Epithelial cell of esophagus (primary cell): ENCODE data around the gene RASGEF1C.

Source experiments
- DNase-seq: peaks from one replicate; pipeline ENCODE4 v3.0.0; 2010; ENCODE audit warnings: low read depth
- H3K4me3 ChIP-seq: 2 replicates; pipeline ENCODE4 v1.5.1; 2011; ENCODE audit warnings: mild to moderate bottlenecking, low read length, control low read depth
- CTCF ChIP-seq: IDR thresholded peaks from 2 replicates; pipeline ENCODE4 v1.5.1; 2011; ENCODE audit warnings: low read depth, mild to moderate bottlenecking, low read length, control low read depth, inconsistent platforms; ENCODE audit not compliant: insufficient read depth; ENCODE audit errors: missing control alignments

The RASGEF1C gene

GRCh38 chr5:180102636-180103035 is 106.4 kb downstream of the RASGEF1C start:
- no peak for TF ChIP-seq CTCF
- no peak overlapping the region for H3K4me3 ChIP-seq
- no peak for DNase-seq

GRCh38 chr5:180101451-180102105 is 107.4 kb downstream of the RASGEF1C start:
- H3K4me3 ChIP-seq, result no peak overlapping the region
- DNase-seq, result no peak
- TF ChIP-seq CTCF, result no peak

DNA sequence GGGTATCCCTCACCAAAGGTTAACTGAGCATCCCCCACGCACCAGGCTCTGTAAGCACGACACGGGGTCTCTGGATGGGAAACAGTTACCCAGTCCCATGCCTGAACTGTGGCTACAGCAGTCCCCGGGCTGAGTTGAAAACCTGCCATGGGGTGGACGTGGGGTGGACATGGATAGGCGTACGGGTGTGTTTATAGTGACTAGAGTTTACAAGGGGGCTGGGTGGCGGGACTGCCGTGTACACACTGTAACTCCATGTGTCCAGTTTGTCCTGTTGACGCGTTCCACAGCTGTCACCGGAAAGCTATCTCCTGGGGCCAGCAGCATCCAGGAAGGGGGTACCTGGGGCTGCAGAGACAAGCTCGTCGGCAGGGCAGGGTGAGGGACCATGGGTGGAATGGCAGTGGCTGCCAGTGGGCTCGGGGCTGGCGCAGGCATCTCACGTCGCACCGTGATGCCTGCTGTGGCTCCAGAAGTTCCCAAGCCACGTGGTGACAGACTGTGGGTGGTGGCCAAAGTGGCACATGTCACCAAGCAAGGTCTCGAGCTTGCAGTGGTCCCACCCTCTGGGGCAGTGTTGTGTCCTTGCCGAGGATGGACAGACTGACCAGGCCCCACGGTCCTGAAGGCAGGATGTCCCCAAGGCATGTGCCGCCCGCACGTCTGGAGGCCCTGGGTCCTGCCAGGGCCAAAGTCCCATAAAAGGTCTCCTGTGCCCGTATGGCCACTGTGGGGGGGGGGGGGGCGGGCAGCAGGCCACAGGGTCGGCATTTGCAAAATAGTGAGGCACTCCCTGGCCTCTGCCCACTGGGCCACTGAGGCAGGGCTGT is 108.2 kb downstream of the RASGEF1C start:
- no peak for DNase-seq
- TF ChIP-seq CTCF, result no peak
- no peak overlapping the region for H3K4me3 ChIP-seq

DNA sequence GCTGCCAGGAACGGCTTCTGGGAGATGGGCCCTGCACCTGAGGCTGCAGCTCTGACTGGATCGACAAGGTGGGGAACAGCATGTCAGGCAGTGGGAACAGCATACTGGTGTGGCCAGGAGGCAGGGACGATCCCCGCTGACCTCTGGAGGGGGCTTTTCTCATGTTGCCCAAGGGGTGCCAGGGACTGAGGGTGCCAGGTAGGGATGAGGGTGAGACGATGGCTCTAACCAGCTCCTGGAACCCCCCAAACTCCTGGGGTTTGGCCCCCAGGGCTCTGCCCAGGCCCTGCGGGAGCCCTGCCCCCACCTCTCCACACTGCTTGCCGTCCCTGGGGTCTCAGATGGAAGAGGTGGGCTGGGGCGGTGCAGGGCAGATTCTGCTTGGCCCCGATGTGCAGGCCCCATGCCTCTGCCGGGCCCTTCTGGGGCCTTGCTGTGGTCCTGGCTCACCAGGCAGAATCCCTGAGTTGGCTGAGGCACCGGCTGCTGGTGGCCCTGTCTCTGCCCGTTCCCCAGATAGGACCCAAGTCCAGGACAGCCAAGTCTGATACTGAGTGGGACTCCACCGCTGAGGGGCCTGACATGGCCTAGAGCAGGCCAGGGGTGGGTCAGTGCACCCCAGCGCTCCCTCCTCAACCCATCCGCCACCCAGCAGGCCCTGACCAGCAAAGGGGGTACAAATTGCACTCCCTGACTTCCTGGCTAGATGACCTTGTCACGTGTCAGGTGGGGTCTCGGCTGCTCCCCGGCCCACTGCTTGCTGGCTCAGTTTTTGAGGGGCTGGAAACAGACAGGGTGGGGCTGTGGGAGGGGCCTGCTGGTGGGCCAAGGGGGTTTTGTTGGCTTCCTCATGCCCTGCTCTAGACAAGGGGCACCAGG is 109.0 kb downstream of the RASGEF1C start:
- TF ChIP-seq CTCF, result no peak
- H3K4me3 ChIP-seq, result no peak overlapping the region
- no peak for DNase-seq

- TF ChIP-seq CTCF, result no peak
- no peak for DNase-seq
- H3K4me3 ChIP-seq, result no peak overlapping the region
Measured at GRCh38 chr5:180098991-180099732, 109.8 kb downstream of the RASGEF1C start.

- no peak overlapping the region for H3K4me3 ChIP-seq
- no peak for TF ChIP-seq CTCF
- no peak for DNase-seq
Measured at GRCh38 chr5:180098526-180098925, 110.5 kb downstream of the RASGEF1C start.
